Ascending aorta (tissue), 2 donors: ENCODE data around the gene TNS4. TPM values are rescaled to one million over a fixed set of nuclear protein-coding genes. Genes with fewer than 3 reads are reported as not detected.

Experiments
- DNase-seq, 2 donors: peaks; one replicate each; pipeline ENCODE4 v3.0.0-alpha.2; 2019; ENCODE audit warnings: low spot score in 2 of 2
- H3K27ac ChIP-seq, 2 donors: fragments of 200-600 bp; sonication (generic); one replicate each; pipeline ENCODE4 v1.5.1; 2016 to 2017; ENCODE audit warnings: mild to moderate bottlenecking in 1 of 2
- H3K27me3 ChIP-seq: fragments of 200-600 bp; sonication (generic); one replicate; pipeline ENCODE4 v1.5.1; 2017
- H3K36me3 ChIP-seq, 2 donors: fragments of 200-600 bp; sonication (generic); one replicate each; pipeline ENCODE4 v1.5.1; 2016
- H3K4me1 ChIP-seq, 2 donors: fragments of 200-600 bp; sonication (generic); one replicate each; pipeline ENCODE4 v1.5.1; 2016 to 2017; ENCODE audit warnings: mild to moderate bottlenecking in 1 of 2
- H3K4me3 ChIP-seq, 2 donors: fragments of 200-600 bp; sonication (generic); one replicate each; pipeline ENCODE4 v1.5.1; 2016 to 2017; ENCODE audit warnings: mild to moderate bottlenecking in 1 of 2
- H3K9me3 ChIP-seq, 2 donors: fragments of 200-600 bp; sonication (generic); one replicate each; pipeline ENCODE4 v1.5.1; 2016
- intact Hi-C: fragments of 100-400 bp; cut with DNase I; formaldehyde crosslinking; loops from one replicate; pipeline ENCODE4 v1.15.1; 2023
- total RNA-seq: library from RNA; depleted of rRNA; stranded (reverse); fragments of >200 nt; gene quantifications from one replicate; pipeline ENCODE4 v1.1.0, GENCODE V29; 2016
- TF ChIP-seq, protein P1 (sequence below), 3 experiments: fragments of 200-600 bp in 2 of 3; fragments of 450-650 bp in 1 of 3; sonication (generic) in 2 of 3; IDR thresholded peaks; one replicate each; pipeline ENCODE4 v1.5.1; 2016 to 2019; ENCODE audit warnings: antibody characterized with exemption in 3 of 3, mild to moderate bottlenecking in 1 of 3, moderate library complexity in 1 of 3

TNS4 gene
- total RNA-seq, 1 donor from 2014 or later, result not detected

- TF ChIP-seq, protein P1, sequence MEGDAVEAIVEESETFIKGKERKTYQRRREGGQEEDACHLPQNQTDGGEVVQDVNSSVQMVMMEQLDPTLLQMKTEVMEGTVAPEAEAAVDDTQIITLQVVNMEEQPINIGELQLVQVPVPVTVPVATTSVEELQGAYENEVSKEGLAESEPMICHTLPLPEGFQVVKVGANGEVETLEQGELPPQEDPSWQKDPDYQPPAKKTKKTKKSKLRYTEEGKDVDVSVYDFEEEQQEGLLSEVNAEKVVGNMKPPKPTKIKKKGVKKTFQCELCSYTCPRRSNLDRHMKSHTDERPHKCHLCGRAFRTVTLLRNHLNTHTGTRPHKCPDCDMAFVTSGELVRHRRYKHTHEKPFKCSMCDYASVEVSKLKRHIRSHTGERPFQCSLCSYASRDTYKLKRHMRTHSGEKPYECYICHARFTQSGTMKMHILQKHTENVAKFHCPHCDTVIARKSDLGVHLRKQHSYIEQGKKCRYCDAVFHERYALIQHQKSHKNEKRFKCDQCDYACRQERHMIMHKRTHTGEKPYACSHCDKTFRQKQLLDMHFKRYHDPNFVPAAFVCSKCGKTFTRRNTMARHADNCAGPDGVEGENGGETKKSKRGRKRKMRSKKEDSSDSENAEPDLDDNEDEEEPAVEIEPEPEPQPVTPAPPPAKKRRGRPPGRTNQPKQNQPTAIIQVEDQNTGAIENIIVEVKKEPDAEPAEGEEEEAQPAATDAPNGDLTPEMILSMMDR (IDR thresholded peaks at IDR 0.05), result no peak
- intact Hi-C loops, result no loop called here
- peaks cover 20 to 24% of the 10 kb centered on the region in 2 donors for H3K4me1 ChIP-seq
- no peak for DNase-seq
- H3K9me3 ChIP-seq, result no peaks in the 10 kb centered on the region
- H3K27me3 ChIP-seq, result no peaks in the 10 kb centered on the region
- H3K36me3 ChIP-seq, result peaks cover 0 to 5% of the 10 kb centered on the region in 2 donors
- no peak overlapping the region for H3K4me3 ChIP-seq
- no peak overlapping the region for H3K27ac ChIP-seq
Observed at GRCh38 chr17:40460968-40461731, 40.3 kb downstream of the TNS4 start.

DNA sequence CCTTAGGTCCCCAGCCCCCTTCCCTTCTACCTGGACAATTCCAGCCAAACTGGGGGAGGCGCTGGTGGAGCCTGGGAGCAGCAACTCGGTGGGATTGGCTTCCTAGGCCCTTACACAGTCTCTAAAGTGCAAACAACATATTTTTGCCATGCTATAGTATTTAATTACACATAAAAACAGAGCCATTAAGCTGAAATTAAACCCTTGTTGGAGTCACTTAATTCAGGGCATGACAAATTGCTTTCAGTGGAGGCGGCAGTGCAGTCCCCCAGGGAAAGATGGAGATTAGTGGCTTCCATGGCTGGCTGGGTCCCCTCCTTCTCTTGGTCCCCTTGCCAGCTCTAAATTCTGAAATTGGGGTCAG lies 40.8 kb downstream of the TNS4 start:
- no peak overlapping the region for H3K27ac ChIP-seq
- H3K4me1 ChIP-seq, result peaks cover 20 to 24% of the 10 kb centered on the region in 2 donors
- H3K4me3 ChIP-seq, result no peak overlapping the region
- peaks cover 0 to 5% of the 10 kb centered on the region in 2 donors for H3K36me3 ChIP-seq
- H3K9me3 ChIP-seq, result no peaks in the 10 kb centered on the region
- no peaks in the 10 kb centered on the region for H3K27me3 ChIP-seq
- TF ChIP-seq, protein P1 (IDR thresholded peaks at IDR 0.05), result no peak
- intact Hi-C loops, result no loop called here
- no peak for DNase-seq

- intact Hi-C loops, result no loop called here
- no peak overlapping the region for H3K4me3 ChIP-seq
- no peak for DNase-seq
- no peaks in the 10 kb centered on the region for H3K27me3 ChIP-seq
- no peak overlapping the region for H3K27ac ChIP-seq
- H3K36me3 ChIP-seq, result peaks cover 0 to 5% of the 10 kb centered on the region in 2 donors
- no peaks in the 10 kb centered on the region for H3K9me3 ChIP-seq
- H3K4me1 ChIP-seq, result peaks cover 20 to 24% of the 10 kb centered on the region in 2 donors
- TF ChIP-seq, protein P1 (IDR thresholded peaks at IDR 0.05), result no peak
Observed at GRCh38 chr17:40459636-40460603, 41.5 kb downstream of the TNS4 start.

- intact Hi-C loops, result no loop called here
- Histone ChIP-seq H3K4me3 (no peak overlapping the region), H3K9me3 (no peaks in the 10 kb centered on the region), H3K27ac (no peak overlapping the region), H3K27me3 (no peaks in the 10 kb centered on the region), H3K4me1 (peaks cover 20 to 24% of the 10 kb centered on the region in 2 donors), H3K36me3 (peaks cover 2 to 9% of the 10 kb centered on the region in 2 donors)
- no peak for DNase-seq
- TF ChIP-seq, protein P1 (IDR thresholded peaks at IDR 0.05), result no peak
Observed at GRCh38 chr17:40458851-40459482, 42.5 kb downstream of the TNS4 start.

GRCh38 chr17:40457964-40458791 lies 43.2 kb downstream of the TNS4 start:
- intact Hi-C loops, result loop anchor here (2.0 kb wide), 1 partner anchor 15 kb away; the partner anchor contains the start of gene IGFBP4
- TF ChIP-seq, protein P1 (IDR thresholded peaks at IDR 0.05), result no peak
- H3K27me3 ChIP-seq, result no peaks in the 10 kb centered on the region
- H3K27ac ChIP-seq, result no peak overlapping the region
- no peaks in the 10 kb centered on the region for H3K9me3 ChIP-seq
- peaks cover 10 to 15% of the 10 kb centered on the region in 2 donors for H3K36me3 ChIP-seq
- peaks cover 20 to 24% of the 10 kb centered on the region in 2 donors for H3K4me1 ChIP-seq
- no peak for DNase-seq
- no peak overlapping the region for H3K4me3 ChIP-seq
